B cell (primary cell): Measurements from ENCODE around the gene HEYL. TPM values are rescaled to one million over a fixed set of nuclear protein-coding genes. Genes with fewer than 3 reads are reported as not detected.

Source experiments
- ATAC-seq: fragments of 200-7000 bp; cut with Tn5 transposase; one replicate; pipeline ENCODE4 v1.10.0; 2021; ENCODE audit warnings: low read depth, mild to moderate bottlenecking, moderate number of reproducible peaks, moderate library complexity
- CTCF ChIA-PET: fragments of 350-600 bp; sonication (Branson Sonifier 250); formaldehyde crosslinking; loops from one replicate; lab custom pipeline; 2021; ENCODE audit warnings: antibody characterized with exemption, inconsistent platforms; lab: Charles Lee
- POLR2A ChIA-PET: fragments of 350-600 bp; sonication (Branson Sonifier 250); formaldehyde crosslinking; loops from one replicate; lab custom pipeline; 2021; ENCODE audit warnings: antibody characterized with exemption; lab: Charles Lee
- DNase-seq: peaks from one replicate; pipeline ENCODE4 v3.0.0; 2013
- H2AFZ ChIP-seq: 2 replicates; pipeline ENCODE4 v1.6.1; 2012; ENCODE audit warnings: mild to moderate bottlenecking, low read depth, low read length; ENCODE audit not compliant: insufficient read depth, poor library complexity, severe bottlenecking
- H3K27ac ChIP-seq, 2 donors: 1 replicate in 1 of 2; 2 replicates in 1 of 2; pipeline ENCODE4 v1.5.1; 2012 to 2013; ENCODE audit warnings: low read length in 2 of 2, mild to moderate bottlenecking in 2 of 2, moderate library complexity in 1 of 2
- H3K27me3 ChIP-seq, 4 experiments: fragments of 200-600 bp in 1 of 4; sonication (generic) in 1 of 4; replicated peaks in 1 of 4; 1 replicate in 2 of 4; 2 replicates in 2 of 4; pipeline versions ENCODE4 v1.6.1 to v1.7.0; 2013 to 2016; ENCODE audit warnings: low read length in 3 of 4, mild to moderate bottlenecking in 2 of 4, mixed read lengths in 1 of 4, moderate library complexity in 1 of 4; ENCODE audit not compliant: insufficient read depth in 4 of 4, control insufficient read depth in 3 of 4; ENCODE audit errors: control extremely low read depth in 1 of 4
- H3K36me3 ChIP-seq, 2 experiments: replicated peaks in 1 of 2; 1 replicate in 1 of 2; 2 replicates in 1 of 2; pipeline versions ENCODE4 v1.6.1 to v1.7.1; 2013; ENCODE audit warnings: low read length in 1 of 2; ENCODE audit not compliant: insufficient read depth in 2 of 2, control insufficient read depth in 1 of 2; ENCODE audit errors: control extremely low read depth in 1 of 2, extremely low read depth in 1 of 2
- H3K4me1 ChIP-seq, 2 donors: fragments of 200-600 bp in 1 of 2; sonication (generic) in 1 of 2; 1 replicate in 1 of 2; 2 replicates in 1 of 2; pipeline versions ENCODE4 v1.5.1 to v1.6.1; 2013 to 2017; ENCODE audit warnings: low read length in 2 of 2; ENCODE audit not compliant: control insufficient read depth in 2 of 2, insufficient read depth in 2 of 2
- H3K4me2 ChIP-seq: replicated peaks from 2 replicates; pipeline ENCODE3; 2012; ENCODE audit warnings: mild to moderate bottlenecking, low read depth, low read length; ENCODE audit not compliant: poor library complexity, severe bottlenecking
- H3K4me3 ChIP-seq, 5 experiments: fragments of 200-600 bp in 1 of 5; sonication (generic) in 1 of 5; 1 replicate in 3 of 5; 2 replicates in 2 of 5; pipeline versions ENCODE4 v1.5.1 to v1.7.0; 2011 to 2016; ENCODE audit warnings: low read length in 4 of 5, mild to moderate bottlenecking in 4 of 5, low read depth in 2 of 5, control low read depth in 1 of 5, moderate library complexity in 1 of 5; ENCODE audit not compliant: insufficient read depth in 1 of 5; ENCODE audit errors: control extremely low read depth in 1 of 5, extremely low read depth in 1 of 5
- H3K79me2 ChIP-seq: fragments of 200-600 bp; sonication (generic); one replicate; pipeline ENCODE4 v1.6.0; 2016; ENCODE audit warnings: low read length; ENCODE audit not compliant: control insufficient read depth, insufficient read depth
- H3K9ac ChIP-seq: fragments of 200-600 bp; sonication (generic); 2 replicates; pipeline ENCODE4 v1.6.1; 2017; ENCODE audit warnings: mild to moderate bottlenecking, low read length, moderate library complexity
- H3K9me3 ChIP-seq, 3 donors: one replicate each; pipeline versions ENCODE4 v1.6.1 to v1.7.1; 2013; ENCODE audit warnings: low read length in 2 of 3; ENCODE audit not compliant: control insufficient read depth in 2 of 3, insufficient read depth in 1 of 3; ENCODE audit errors: control extremely low read depth in 1 of 3
- H4K20me1 ChIP-seq: 2 replicates; pipeline ENCODE4 v1.6.0; 2012; ENCODE audit warnings: mild to moderate bottlenecking, low read length; ENCODE audit not compliant: insufficient read depth, control insufficient read depth, poor library complexity, severe bottlenecking
- H3K27ac Mint-ChIP-seq: one replicate; pipeline ENCODE4 v1.8.0; 2021; ENCODE audit warnings: mixed read lengths
- H3K27me3 Mint-ChIP-seq: one replicate; pipeline ENCODE4 v1.8.0; 2021; ENCODE audit warnings: mixed read lengths
- H3K4me1 Mint-ChIP-seq: one replicate; pipeline ENCODE4 v1.8.0; 2021; ENCODE audit warnings: mixed read lengths
- H3K4me3 Mint-ChIP-seq: one replicate; pipeline ENCODE4 v1.8.0; 2021; ENCODE audit warnings: mixed read lengths
- H3K9me3 Mint-ChIP-seq: one replicate; pipeline ENCODE4 v1.8.0; 2022; ENCODE audit warnings: mixed read lengths; ENCODE audit not compliant: insufficient read depth
- CTCF ChIP-seq: fragments of 200-600 bp; IDR thresholded peaks from one replicate; pipeline ENCODE4 v1.8.0; 2022; ENCODE audit warnings: antibody characterized with exemption, mild to moderate bottlenecking
- EZH2 ChIP-seq: IDR thresholded peaks from 2 replicates; pipeline ENCODE4 v1.6.1; 2012; ENCODE audit warnings: borderline replicate concordance, low read depth, mild to moderate bottlenecking, moderate library complexity, low read length; ENCODE audit not compliant: insufficient read depth, poor library complexity, severe bottlenecking
- WGBS: methylation state at CpG from one replicate; pipeline ENCODE4 v1.1.5; 2013; ENCODE audit warnings: missing lambda C conversion rate; ENCODE audit not compliant: insufficient coverage; 5-methylcytosine and 5-hydroxymethylcytosine counted together
- intact Hi-C: fragments of 100-400 bp; cut with micrococcal nuclease; formaldehyde crosslinking; loops from one replicate; pipeline ENCODE4 v1.10.0; 2022
- polyA plus RNA-seq: library from polyadenylated mRNA; depleted of rRNA; stranded (reverse); fragments of >200 nt; gene quantifications from 2 replicates; pipeline ENCODE4 v1.2.3, GENCODE V29; 2012
- total RNA-seq, 2 donors: library from RNA; stranded (reverse); fragments of 120-200 nt in 1 of 2; gene quantifications; 1 replicate in 1 of 2; 2 replicates in 1 of 2; pipeline versions ENCODE4 v1.2.3 to v1.2.4, GENCODE V29; 2013 to 2022

Gene HEYL
- total and polyA plus RNA-seq, 2 donors (not counting 1 experiment from before 2014, with no cell fraction given) = 0.12 TPM; not detected in 1

- no peak overlapping the region for H3K27ac Mint-ChIP-seq
- Histone ChIP-seq H3K4me2 (no peak overlapping the region), H3K27me3 (peaks cover 0 to 7% (median 2%) of the 10 kb centered on the region in 4 experiments), H4K20me1 (no peaks in the 10 kb centered on the region), H3K27ac (no peak overlapping the region), H3K36me3 (no peaks in the 10 kb centered on the region), H2AFZ (no peak overlapping the region), H3K9me3 (no peaks in the 10 kb centered on the region), H3K9ac (no peak overlapping the region), H3K4me3 (no peak overlapping the region), H3K4me1 (peaks cover 0 to 4% of the 10 kb centered on the region in 2 donors), H3K79me2 (no peaks in the 10 kb centered on the region)
- peaks cover 4% of the 10 kb centered on the region for H3K27me3 Mint-ChIP-seq
- ChIA-PET CTCF (interaction anchor here (0.8 to 11.2 kb wide), 7 partner anchors 11 to 139 kb away, joined by 3 to 190 read pairs (median 11); partner anchors contain the start of gene NT5C1A), POLR2A (no interaction called here)
- 97% methylated on average over 12 of the region's 12 CpGs for WGBS
- intact Hi-C loops = no loop called here
- H3K4me1 Mint-ChIP-seq = peaks cover 2% of the 10 kb centered on the region
- TF ChIP-seq EZH2 (no peak), CTCF (no peak)
- ATAC-seq = no peak
- H3K4me3 Mint-ChIP-seq = no peak overlapping the region
- no peak for DNase-seq
- H3K9me3 Mint-ChIP-seq = no peaks in the 10 kb centered on the region
Measured at GRCh38 chr1:39659110-39659509, 19.7 kb upstream of the HEYL start.

GRCh38 chr1:39657923-39658485 is 18.6 kb upstream of the HEYL start:
- Mint-ChIP-seq H3K27me3 (peaks cover 14% of the 10 kb centered on the region), H3K9me3 (no peaks in the 10 kb centered on the region), H3K4me1 (peaks cover 4% of the 10 kb centered on the region), H3K27ac (no peak overlapping the region), H3K4me3 (no peak overlapping the region)
- Histone ChIP-seq H4K20me1 (no peaks in the 10 kb centered on the region), H3K4me1 (peaks cover 4 to 8% of the 10 kb centered on the region in 2 donors), H3K27me3 (peaks cover 0 to 10% (median 6%) of the 10 kb centered on the region in 4 experiments), H3K9me3 (no peaks in the 10 kb centered on the region), H3K4me2 (no peak overlapping the region), H3K36me3 (no peaks in the 10 kb centered on the region), H2AFZ (peak overlapping the region; percentile 39), H3K9ac (no peak overlapping the region), H3K79me2 (no peaks in the 10 kb centered on the region), H3K27ac (no peak overlapping the region), H3K4me3 (no peak overlapping the region)
- 22% methylated on average over 4 of the region's 6 CpGs for WGBS
- ChIA-PET POLR2A (interaction anchor here (0.6 kb wide), 1 partner anchor 221 kb away, joined by 3 read pairs; no protein-coding TSS in a partner anchor), CTCF (interaction anchor here (0.8 to 11.2 kb wide), 9 partner anchors 10 to 140 kb away, joined by 3 to 190 read pairs (median 5); partner anchors contain the start of gene NT5C1A)
- TF ChIP-seq CTCF = peak; percentile 83
- TF ChIP-seq EZH2 = no peak
- ATAC-seq (peak; percentile 47), DNase-seq (peak; percentile 66)
- intact Hi-C loops = no loop called here
